Stimulated activated naive CD8-positive, alpha-beta T cell treated with anti-CD3 and anti-CD28 coated beads, Interleukin-15, amount 100 ng/mL, for 72 hours (primary cell): ENCODE data around the gene PCMT1.

Experiments
- ATAC-seq: fragments of 150-1000 bp; cut with Tn5 transposase; 2 replicates; pipeline ENCODE4 v1.10.0; 2021; ENCODE audit warnings: mild to moderate bottlenecking, moderate library complexity
- DNase-seq, 2 donors: peaks; one replicate each; pipeline ENCODE4 v3.0.0; 2021 to 2022
- H3K27ac Mint-ChIP-seq, 2 donors: one replicate each; pipeline ENCODE4 v1.8.0; 2022; ENCODE audit warnings: mild to moderate bottlenecking in 2 of 2, mixed read lengths in 2 of 2, moderate library complexity in 2 of 2
- H3K27me3 Mint-ChIP-seq: one replicate; pipeline ENCODE4 v1.8.0; 2022; ENCODE audit warnings: mixed read lengths
- H3K4me1 Mint-ChIP-seq: one replicate; pipeline ENCODE4 v1.8.0; 2022; ENCODE audit warnings: mild to moderate bottlenecking, mixed read lengths
- H3K4me3 Mint-ChIP-seq, 2 donors: one replicate each; pipeline ENCODE4 v1.8.0; 2022; ENCODE audit warnings: mild to moderate bottlenecking in 2 of 2, mixed read lengths in 2 of 2, moderate library complexity in 1 of 2
- H3K9me3 Mint-ChIP-seq, 2 donors: one replicate each; pipeline ENCODE4 v1.8.0; 2022; ENCODE audit warnings: mixed read lengths in 2 of 2

Gene PCMT1

DNA sequence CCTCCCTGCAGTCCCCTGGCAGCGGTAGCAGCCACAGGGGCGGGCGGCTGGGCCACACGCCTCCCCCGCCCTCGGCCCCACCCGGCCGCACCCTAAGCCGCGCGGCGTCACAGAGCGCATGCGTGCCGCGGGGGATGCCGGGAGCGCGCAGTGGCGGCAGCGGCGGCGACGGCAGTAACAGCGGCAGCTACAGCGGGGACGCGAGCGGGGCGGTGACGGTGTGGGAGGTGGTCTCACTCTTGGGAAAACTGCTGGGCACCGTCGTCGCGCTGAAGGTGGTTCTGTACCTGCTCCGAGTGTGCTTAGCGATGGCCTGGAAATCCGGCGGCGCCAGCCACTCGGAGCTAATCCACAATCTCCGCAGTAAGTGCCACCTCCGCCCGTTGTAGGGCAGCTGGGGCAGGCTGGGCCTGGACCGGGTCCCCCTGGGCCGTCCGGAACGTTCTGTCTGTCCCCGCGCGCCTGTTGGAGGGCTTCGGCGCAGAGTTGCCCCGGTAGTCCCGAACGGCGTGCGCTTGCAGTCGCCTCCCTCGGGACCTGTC is at the start of gene PCMT1:
Gene PCMT1 (plus strand): TSS at position 148 of the 542 bp plus-strand sequence. CDS start 161 bp downstream, at position 309.
- Mint-ChIP-seq H3K4me3 (peak within 1 kb of the TSS; percentile 89 to 98), H3K9me3 (no peaks in the 10 kb centered on the region), H3K27me3 (no peaks in the 10 kb centered on the region), H3K27ac (peak within 1 kb of the TSS; percentile 92 to 94), H3K4me1 (peaks cover 51% of the 10 kb centered on the region)
- peak; percentile 95 to 97 for DNase-seq
- ATAC-seq: peak; percentile 91

DNA sequence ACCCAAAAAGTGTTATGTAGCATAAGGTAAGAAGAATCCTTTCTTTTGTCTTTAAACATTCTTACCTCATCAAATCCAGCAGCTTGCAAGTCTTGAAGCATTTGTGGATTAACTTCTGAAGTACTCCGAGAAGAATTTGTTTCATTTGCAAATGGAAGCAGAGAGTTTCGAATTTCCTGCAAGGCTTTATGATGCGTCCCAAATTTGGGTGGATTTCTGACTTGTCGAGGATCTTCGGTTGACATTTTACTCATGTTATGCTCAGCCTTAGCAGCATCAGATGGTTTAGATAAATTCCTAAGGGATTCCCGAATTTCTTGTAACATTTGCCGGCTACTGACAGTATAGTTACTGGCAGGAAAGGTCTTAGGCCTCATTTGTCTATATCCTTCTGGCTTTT is 47.8 kb upstream of the PCMT1 start:
- ATAC-seq (no peak), DNase-seq (no peak)
- H3K4me1 Mint-ChIP-seq: peaks cover 15% of the 10 kb centered on the region
- H3K27me3 Mint-ChIP-seq: no peaks in the 10 kb centered on the region
- no peaks in the 10 kb centered on the region for H3K9me3 Mint-ChIP-seq
- no peak overlapping the region for H3K27ac Mint-ChIP-seq
- no peak overlapping the region for H3K4me3 Mint-ChIP-seq

DNA sequence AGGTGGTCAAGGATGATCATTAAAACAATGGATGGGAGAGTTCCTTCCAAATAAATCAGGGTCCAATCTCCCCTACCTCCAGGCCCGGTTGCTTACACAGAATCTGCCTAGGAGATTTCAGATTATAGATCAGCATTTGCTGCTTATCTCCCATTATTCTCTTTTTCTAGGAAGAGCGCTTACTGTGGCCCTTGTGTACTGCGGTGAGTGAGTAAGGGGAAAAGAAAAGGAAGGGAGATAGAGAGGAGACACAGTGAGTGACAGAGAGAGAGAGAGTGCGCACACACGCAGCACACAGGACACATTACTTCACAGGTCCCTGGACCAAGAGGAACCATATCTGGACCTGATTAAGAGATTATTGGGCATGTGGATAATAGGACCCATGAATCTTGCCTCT is 37.8 kb upstream of the PCMT1 start:
- Mint-ChIP-seq H3K27ac (no peak overlapping the region), H3K4me1 (peaks cover 56% of the 10 kb centered on the region), H3K9me3 (no peaks in the 10 kb centered on the region), H3K4me3 (no peak overlapping the region), H3K27me3 (no peaks in the 10 kb centered on the region)
- ATAC-seq (no peak), DNase-seq (no peak)

DNA sequence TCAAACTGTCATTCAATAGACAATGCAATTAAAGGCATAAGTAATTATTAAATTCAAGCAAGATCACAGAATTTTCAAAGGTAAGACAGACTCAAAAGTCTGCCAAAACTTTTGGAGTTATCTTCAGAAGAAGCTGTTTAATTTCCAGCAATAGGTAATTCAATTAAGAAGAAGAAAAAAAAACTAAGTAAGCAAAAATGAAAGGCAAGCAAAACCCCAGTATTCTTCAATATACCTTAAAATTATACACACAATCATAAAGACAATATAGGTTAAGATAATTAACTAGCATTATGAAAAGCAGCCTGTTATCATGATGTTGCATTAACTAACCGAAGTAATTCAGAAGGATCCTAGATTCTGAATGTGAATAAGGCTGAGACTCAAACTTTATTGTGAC is 35.1 kb upstream of the PCMT1 start:
- H3K4me1 Mint-ChIP-seq: peaks cover 42% of the 10 kb centered on the region
- H3K27ac Mint-ChIP-seq: no peak overlapping the region
- ATAC-seq: no peak
- H3K9me3 Mint-ChIP-seq: no peaks in the 10 kb centered on the region
- no peaks in the 10 kb centered on the region for H3K27me3 Mint-ChIP-seq
- DNase-seq: no peak
- no peak overlapping the region for H3K4me3 Mint-ChIP-seq

DNA sequence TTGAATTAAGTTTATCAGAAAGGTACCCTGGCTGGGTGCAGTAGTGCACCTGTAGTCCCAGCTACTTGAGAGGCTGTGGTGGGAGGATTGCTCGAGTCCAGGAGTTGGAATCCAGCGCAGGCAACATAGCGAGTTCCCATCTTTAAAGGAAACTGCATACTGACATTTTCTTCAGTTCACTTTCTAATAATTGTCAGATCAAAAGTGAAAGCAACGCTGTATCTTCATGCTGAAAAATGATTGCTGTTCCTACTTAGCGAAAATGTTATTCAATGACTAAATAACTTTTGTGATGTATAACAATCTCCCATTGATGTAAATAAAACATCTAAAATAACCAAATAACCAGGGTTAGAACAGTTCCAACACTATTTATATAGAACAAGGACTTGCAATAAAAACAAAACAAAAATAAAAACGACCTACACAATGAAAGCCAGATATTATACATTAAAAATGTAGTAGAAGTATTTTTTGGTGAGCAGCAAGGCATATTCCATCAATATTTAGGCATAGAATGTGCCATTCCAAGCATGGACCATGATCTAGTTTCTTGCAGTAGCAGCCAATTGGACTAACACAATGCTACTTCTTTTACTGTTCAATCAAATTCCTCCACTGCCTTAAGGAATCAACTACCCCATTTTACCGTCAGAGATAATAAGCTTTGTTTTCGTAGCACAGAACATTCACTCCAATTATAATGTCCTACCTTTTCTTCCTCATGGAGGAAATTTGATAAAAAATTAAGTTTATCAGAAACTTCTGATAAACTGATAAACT is 33.2 kb upstream of the PCMT1 start:
- no peaks in the 10 kb centered on the region for H3K9me3 Mint-ChIP-seq
- peaks cover 25% of the 10 kb centered on the region for H3K4me1 Mint-ChIP-seq
- peak overlapping the region; percentile 57 to 89 for H3K27ac Mint-ChIP-seq
- peak overlapping the region; percentile 98 to 100 for H3K4me3 Mint-ChIP-seq
- ATAC-seq: no peak
- no peak for DNase-seq
- no peaks in the 10 kb centered on the region for H3K27me3 Mint-ChIP-seq

DNA sequence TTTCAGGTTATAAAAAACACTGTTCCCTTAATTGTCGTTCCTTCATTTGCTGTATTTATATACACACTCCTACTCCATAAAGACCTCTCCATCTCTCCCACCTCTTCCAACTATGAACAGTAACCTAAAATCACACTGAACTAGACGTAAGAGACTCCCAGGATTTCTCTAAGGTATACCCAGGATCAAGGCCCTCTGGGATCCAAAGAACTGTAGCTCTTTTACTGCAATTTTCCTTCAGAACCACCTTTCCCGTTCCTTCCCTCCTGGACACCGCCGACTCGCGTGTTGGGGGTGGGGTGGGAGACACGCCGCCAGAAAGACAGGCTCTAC is 32.3 kb upstream of the PCMT1 start:
- H3K27me3 Mint-ChIP-seq: no peaks in the 10 kb centered on the region
- peak overlapping the region; percentile 97 to 98 for H3K27ac Mint-ChIP-seq
- ATAC-seq: no peak
- peak overlapping the region; percentile 98 to 100 for H3K4me3 Mint-ChIP-seq
- no peaks in the 10 kb centered on the region for H3K9me3 Mint-ChIP-seq
- DNase-seq: no peak
- H3K4me1 Mint-ChIP-seq: peaks cover 18% of the 10 kb centered on the region

DNA sequence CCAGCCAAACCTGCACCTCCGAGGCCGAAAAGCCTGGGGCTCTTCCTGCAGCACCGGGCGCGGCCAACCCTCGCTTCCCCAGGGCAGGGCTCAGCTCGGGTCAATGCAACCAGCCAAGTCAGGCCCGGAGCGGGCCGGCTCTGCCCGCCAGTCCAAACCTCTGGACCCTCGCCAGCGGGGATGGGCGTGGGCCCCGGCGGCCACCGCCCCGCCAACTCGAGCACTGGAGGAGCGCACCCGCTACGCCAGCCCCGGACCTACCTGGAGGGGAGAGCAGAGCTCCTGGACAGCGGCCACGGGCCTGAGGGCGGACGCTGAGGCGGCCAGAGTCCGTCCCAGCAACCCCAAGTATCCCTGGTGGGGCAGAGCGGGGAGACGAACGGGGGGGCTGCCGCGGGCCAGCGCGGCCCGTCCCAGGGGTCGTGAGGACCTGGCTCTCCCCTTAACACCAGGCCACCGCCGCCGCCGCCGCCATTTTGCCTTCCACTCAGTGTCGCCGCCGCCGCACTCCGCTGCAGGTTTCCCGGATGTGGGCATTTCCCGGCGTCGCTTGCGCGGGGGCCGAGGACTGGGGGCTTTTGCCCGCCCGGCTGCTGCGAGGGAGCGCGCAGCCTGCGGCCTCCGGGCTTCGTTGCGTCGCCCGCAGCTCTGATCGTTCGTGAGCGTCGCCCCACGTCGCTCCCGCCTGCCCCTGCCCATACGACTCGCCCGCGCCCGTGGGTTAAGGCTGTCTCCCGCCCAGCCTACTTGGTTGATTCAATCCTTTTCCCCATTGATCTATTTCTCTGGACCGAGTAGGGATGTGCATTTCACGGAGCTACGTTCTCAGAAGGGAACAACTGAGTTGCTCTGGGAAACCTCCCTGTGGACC is 31.7 kb upstream of the PCMT1 start, which contains the start of gene LATS1:
Gene LATS1 (minus strand): TSS at position 514 of the 871 bp plus-strand sequence. CDS start 15,975 bp downstream, outside the sequence.
- Mint-ChIP-seq H3K27me3 (no peaks in the 10 kb centered on the region), H3K9me3 (no peaks in the 10 kb centered on the region), H3K4me3 (peak within 1 kb of the TSS; percentile 98 to 100), H3K27ac (peak within 1 kb of the TSS; percentile 97 to 98), H3K4me1 (peaks cover 18% of the 10 kb centered on the region)
- peak; percentile 91 to 93 for DNase-seq
- peak; percentile 94 for ATAC-seq

DNA sequence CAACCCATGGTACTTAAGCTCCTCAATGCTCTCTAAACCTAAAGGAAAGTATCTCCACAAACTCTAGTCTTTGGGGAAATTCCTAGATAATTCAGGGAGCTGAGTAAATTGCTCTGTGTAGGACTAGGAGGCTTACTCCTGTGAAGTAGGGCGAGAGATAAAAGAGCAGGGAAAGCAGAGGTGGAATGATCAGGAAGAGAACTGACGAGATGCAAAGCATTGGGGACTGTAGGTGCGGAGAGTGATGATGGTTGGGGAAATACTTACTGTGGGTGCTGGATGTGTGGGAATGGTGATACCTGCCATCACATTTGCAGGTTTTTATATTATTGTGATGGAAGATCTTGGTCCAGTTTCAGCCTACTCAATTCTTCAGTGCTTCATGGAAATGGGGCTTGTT is 30.0 kb upstream of the PCMT1 start:
- DNase-seq (no peak), ATAC-seq (no peak)
- peaks cover 15% of the 10 kb centered on the region for H3K4me1 Mint-ChIP-seq
- no peak overlapping the region for H3K4me3 Mint-ChIP-seq
- H3K27me3 Mint-ChIP-seq: no peaks in the 10 kb centered on the region
- H3K27ac Mint-ChIP-seq: no peak overlapping the region
- no peaks in the 10 kb centered on the region for H3K9me3 Mint-ChIP-seq

DNA sequence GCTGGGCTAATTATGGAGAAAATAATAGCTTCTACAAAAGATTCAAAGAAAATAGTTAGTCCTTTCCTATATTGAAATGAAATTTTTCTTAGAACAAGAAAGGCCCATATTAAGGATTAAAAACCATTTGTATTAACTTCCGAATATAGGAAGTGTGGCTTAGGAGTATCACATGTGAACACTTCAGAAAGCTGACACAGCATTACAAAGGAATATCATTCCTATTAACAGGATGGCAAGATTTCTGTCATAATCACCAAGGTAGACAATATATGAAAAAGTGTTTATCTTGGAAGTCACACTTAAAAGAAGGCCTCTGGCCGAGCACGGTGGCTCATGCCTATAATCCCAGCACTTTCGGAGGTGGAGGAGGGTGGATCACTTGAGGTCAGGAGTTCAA is 26.3 kb upstream of the PCMT1 start:
- Mint-ChIP-seq H3K4me1 (peaks cover 7% of the 10 kb centered on the region), H3K4me3 (no peak overlapping the region), H3K27me3 (no peaks in the 10 kb centered on the region), H3K27ac (no peak overlapping the region), H3K9me3 (no peaks in the 10 kb centered on the region)
- no peak for ATAC-seq
- no peak for DNase-seq

DNA sequence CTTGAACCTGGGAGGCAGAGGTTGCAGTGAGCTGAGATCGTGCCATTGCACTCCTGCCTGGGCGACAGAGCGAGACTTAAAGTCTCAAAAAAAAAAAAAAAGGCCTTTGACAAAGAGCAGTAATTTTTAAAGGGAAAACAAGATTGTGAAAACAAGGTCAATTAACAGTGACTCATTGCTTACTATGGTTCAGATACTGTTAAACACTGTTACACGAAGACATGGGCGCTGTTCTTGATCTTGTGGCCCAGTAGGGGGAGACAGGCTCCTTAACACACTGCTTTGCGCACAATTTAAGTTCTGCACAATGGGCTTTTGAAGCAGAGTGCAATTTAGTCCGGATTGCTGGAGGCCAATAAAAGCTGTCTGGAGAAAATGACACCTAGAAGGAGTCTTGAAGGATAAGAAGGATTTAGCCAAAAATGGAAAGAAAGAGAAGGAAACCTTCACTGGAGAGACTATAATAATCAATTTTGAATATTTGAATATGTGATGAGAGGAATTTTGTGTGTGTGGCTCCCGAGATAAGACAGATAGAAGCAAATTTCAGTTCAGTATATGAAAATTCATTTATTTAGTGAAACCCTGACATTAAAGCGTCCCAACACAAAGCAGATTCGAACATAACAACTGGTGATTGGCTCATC is 25.6 kb upstream of the PCMT1 start:
- peaks cover 14% of the 10 kb centered on the region for H3K4me1 Mint-ChIP-seq
- no peaks in the 10 kb centered on the region for H3K9me3 Mint-ChIP-seq
- no peak overlapping the region for H3K4me3 Mint-ChIP-seq
- ATAC-seq (peak; percentile 96), DNase-seq (peak; percentile 33 to 45)
- no peak overlapping the region for H3K27ac Mint-ChIP-seq
- no peaks in the 10 kb centered on the region for H3K27me3 Mint-ChIP-seq

DNA sequence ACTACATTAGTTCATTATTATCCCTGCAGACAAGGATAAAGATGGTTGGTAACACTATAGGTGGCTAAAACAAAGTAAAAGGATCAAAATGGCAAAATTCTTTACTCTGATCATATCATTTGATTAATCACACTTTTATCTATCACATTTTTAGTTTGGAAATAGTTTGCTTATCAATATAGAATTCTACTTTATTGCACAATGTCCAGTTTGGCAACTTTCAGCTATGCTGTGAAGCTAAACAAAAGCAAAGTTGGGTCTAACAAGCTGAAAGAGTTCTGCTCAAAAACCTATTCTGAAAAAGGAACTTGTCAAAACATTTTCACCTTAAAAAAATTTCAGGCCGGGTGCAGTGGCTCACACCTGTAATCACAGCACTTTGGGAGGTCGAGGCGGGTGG is 23.8 kb upstream of the PCMT1 start:
- H3K4me3 Mint-ChIP-seq: no peak overlapping the region
- no peak overlapping the region for H3K27ac Mint-ChIP-seq
- no peaks in the 10 kb centered on the region for H3K9me3 Mint-ChIP-seq
- H3K4me1 Mint-ChIP-seq: peaks cover 23% of the 10 kb centered on the region
- no peak for DNase-seq
- H3K27me3 Mint-ChIP-seq: no peaks in the 10 kb centered on the region
- no peak for ATAC-seq

DNA sequence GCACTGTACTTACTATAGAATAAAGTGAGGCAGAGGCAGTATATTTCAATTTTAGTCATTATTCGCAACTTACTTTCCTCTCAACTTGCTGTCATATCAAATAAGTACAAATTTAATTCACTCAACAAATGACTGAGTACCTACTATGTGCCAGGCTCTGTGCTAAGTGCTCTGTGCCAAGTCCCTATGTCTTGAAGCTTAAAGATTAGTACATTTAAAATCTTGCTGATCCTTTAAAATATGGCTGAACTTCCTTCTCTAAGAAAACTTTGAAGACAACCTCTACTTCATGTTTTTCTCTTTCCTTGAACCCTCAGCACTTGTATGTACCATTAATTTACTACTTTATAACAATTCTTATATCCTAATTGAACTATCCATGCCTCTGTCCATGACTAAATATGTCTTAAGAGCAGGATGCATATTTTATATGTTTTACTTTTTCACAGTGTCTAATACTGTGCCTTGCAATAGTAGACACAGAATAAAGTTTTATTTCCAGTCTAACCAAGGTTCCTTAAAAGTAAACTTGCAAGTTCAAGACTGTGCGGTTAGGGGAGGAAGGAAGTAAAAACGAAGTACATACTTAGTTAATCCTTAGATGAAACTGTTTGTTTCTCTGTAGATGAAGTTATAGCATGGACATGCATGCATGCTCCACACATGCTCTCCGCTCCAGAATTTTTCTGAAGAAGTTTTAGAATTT is 21.6 kb upstream of the PCMT1 start:
- peak overlapping the region in 1 of 2 donors; percentile 59 for H3K27ac Mint-ChIP-seq
- no peak for DNase-seq
- ATAC-seq: no peak
- no peak overlapping the region for H3K4me3 Mint-ChIP-seq
- no peaks in the 10 kb centered on the region for H3K9me3 Mint-ChIP-seq
- H3K4me1 Mint-ChIP-seq: peaks cover 23% of the 10 kb centered on the region
- no peaks in the 10 kb centered on the region for H3K27me3 Mint-ChIP-seq

DNA sequence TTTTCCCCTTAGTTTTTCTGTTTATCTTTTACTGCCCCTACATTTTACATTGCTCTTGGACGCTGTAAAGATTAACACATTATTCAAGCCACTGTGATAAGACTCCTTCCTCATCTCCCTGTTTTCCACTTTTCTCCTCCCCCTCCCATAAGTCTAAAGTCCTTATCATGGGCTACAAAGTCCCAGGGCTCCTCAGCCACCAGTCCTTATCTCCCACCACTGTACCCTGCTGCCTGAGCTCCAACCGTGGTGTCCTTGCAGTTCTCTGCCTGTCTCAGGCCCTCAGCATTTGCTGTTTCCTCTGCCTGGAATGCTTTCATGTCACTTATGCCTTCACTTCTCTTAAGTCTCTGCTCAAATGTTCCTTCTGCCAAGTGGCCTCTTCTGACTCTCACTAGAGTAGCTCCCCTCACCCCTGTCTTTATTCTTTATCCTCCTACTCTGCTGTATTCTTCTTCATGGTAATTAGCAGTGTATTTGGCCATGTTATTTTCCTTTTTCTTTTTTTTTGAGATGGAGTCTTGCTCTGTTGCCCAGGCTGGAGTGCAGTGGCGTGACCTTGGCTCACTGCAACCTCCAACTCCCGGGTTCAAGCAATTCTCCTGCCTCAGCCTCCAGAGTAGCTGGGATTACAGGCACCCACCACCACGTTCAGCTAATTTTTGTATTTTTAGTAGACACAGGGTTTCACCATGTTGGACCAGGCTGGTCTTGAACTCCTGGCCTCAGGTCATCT is 20.9 kb upstream of the PCMT1 start:
- no peak for ATAC-seq

DNA sequence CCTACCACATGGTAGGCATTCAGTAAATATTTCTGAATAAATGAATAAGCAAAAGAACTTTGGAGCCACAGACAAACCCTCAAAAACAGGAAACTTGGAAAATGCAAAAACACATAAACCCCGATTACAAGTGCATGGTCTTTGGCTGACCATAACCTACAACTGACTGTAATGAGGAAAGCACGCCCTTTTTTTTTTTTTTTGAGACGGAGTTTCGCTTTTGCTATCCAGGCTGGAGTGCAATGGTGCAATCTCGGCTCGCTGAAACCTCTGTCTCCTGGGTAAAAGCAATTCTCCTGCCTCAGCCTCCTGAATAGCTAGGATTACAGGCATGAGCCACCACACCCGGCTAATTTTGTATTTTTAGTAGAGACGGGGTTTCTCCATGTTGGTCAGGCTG is 19.7 kb upstream of the PCMT1 start:
- Mint-ChIP-seq H3K27ac (peak overlapping the region in 1 of 2 donors; percentile 26), H3K4me3 (no peak overlapping the region), H3K4me1 (peaks cover 17% of the 10 kb centered on the region), H3K27me3 (no peaks in the 10 kb centered on the region), H3K9me3 (no peaks in the 10 kb centered on the region)
- no peak for DNase-seq
- ATAC-seq: no peak

More for the DNA sequence above, 20.9 kb upstream of the PCMT1 start:
- no peak for DNase-seq
- Mint-ChIP-seq H3K27me3 (no peaks in the 10 kb centered on the region), H3K27ac (peak overlapping the region in 1 of 2 donors; percentile 59), H3K4me1 (peaks cover 22% of the 10 kb centered on the region), H3K4me3 (no peak overlapping the region), H3K9me3 (no peaks in the 10 kb centered on the region)
